ENCODE data around the gene LETM1.

- no peak for TF ChIP-seq POLR2A (IDR thresholded peaks at IDR 0.05)
- TF ChIP-seq CTCF (IDR thresholded peaks at IDR 0.05): no peak
Observed at GRCh38 chr4:1814453-1814852, 41.5 kb downstream of the LETM1 start.
